Measurements from ENCODE around the gene AGAP1. TPM values are rescaled to one million over a fixed set of nuclear protein-coding genes. Genes with fewer than 3 reads are reported as not detected.

AGAP1 gene
- total RNA-seq, 4 donors from 2014 or later: 13.7 to 18.5 (median 17.1) TPM

DNA sequence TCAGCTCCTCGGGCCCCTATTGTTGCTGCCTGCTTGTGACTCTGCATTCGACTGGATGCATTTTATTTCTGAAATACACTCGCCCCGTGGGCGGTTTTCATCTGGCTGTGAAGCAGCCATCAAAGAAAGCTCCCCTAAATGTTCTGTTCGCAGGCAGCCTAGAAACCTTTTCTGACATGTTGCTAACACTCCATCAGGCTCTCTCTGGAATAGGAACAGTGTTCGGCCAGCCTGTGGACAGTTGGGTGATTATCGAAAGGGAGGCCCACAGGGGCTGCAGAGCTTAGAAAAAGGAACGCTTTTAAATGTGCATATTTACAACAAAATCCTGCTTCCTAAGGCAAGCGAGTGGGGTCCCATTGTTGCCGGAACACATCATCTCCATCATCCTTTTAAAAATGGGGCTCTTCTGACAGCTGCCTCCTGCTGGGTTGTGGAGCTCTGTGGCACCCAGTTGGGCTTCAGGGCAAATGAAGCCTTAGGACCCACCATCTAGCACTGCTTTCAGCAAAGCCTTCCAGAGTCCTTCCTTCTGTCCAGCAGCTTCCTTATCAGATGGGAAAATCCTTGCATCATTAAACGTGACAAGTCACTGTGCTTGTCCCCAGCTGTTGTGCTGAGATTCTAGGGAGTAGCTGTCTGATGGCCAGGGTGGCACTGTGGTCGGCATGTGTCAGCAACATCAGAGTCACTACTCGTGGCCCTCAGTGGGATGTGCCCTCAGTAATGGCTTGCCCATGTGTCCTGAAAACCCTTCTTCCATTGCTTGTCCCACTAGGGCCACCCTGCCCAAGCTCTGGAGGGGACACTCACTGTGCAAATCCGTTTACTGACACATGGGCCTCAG, 571.7 kb downstream of the AGAP1 start:
- DNase-seq (ENCODE audit: low spot score in 2 of 2): no peak
- intact Hi-C loops (cut with DNase I; ENCODE audit: low total_unique reads): no loop called here
- no peak overlapping the region for H3K4me3 ChIP-seq (ENCODE audit: low read depth, poor library complexity, severe bottlenecking)
- no peak for TF ChIP-seq POLR2A (IDR thresholded peaks at IDR 0.05)
- TF ChIP-seq, protein P1, sequence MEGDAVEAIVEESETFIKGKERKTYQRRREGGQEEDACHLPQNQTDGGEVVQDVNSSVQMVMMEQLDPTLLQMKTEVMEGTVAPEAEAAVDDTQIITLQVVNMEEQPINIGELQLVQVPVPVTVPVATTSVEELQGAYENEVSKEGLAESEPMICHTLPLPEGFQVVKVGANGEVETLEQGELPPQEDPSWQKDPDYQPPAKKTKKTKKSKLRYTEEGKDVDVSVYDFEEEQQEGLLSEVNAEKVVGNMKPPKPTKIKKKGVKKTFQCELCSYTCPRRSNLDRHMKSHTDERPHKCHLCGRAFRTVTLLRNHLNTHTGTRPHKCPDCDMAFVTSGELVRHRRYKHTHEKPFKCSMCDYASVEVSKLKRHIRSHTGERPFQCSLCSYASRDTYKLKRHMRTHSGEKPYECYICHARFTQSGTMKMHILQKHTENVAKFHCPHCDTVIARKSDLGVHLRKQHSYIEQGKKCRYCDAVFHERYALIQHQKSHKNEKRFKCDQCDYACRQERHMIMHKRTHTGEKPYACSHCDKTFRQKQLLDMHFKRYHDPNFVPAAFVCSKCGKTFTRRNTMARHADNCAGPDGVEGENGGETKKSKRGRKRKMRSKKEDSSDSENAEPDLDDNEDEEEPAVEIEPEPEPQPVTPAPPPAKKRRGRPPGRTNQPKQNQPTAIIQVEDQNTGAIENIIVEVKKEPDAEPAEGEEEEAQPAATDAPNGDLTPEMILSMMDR (IDR thresholded peaks at IDR 0.05): no peak
- WGBS, 2 donors: 86 to 88% methylated on average over 15 of the region's 15 CpGs

DNA sequence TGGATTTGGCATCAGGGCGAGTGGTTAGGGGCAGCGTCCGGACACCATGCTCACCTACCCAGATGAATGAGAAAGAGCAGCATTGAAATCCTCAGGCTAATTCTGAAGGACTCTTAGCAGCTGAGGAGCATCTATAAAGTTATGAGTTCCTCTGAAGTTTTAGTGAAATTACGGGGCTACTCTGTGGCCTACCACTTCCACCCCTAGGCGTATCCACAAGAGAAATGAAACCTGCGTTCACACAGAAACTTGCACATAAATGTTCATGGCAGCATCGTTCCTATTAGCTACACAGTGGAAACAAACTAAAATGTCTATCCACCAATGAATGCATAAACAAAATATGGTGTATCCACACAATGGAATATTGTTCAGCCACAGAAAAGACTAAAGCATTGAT, 576.4 kb downstream of the AGAP1 start:
- WGBS, 2 donors: 95 to 98% methylated on average over 7 of the region's 7 CpGs
- intact Hi-C loops (cut with DNase I; ENCODE audit: low total_unique reads): no loop called here
- TF ChIP-seq, protein P1 (IDR thresholded peaks at IDR 0.05): no peak
- no peak for TF ChIP-seq POLR2A (IDR thresholded peaks at IDR 0.05)
- H3K4me3 ChIP-seq (ENCODE audit: low read depth, poor library complexity, severe bottlenecking): no peak overlapping the region
- no peak for DNase-seq (ENCODE audit: low spot score in 2 of 2)

- intact Hi-C loops (cut with DNase I; ENCODE audit: low total_unique reads): no loop called here
- DNase-seq (ENCODE audit: low spot score in 2 of 2): no peak
- TF ChIP-seq, protein P1 (IDR thresholded peaks at IDR 0.05): no peak
- no peak for TF ChIP-seq POLR2A (IDR thresholded peaks at IDR 0.05)
- 77 to 84% methylated on average over 4 of the region's 4 CpGs for WGBS, 2 donors
- H3K4me3 ChIP-seq (ENCODE audit: low read depth, poor library complexity, severe bottlenecking): no peak overlapping the region
Observed at GRCh38 chr2:236073246-236073645, 579.4 kb downstream of the AGAP1 start.

DNA sequence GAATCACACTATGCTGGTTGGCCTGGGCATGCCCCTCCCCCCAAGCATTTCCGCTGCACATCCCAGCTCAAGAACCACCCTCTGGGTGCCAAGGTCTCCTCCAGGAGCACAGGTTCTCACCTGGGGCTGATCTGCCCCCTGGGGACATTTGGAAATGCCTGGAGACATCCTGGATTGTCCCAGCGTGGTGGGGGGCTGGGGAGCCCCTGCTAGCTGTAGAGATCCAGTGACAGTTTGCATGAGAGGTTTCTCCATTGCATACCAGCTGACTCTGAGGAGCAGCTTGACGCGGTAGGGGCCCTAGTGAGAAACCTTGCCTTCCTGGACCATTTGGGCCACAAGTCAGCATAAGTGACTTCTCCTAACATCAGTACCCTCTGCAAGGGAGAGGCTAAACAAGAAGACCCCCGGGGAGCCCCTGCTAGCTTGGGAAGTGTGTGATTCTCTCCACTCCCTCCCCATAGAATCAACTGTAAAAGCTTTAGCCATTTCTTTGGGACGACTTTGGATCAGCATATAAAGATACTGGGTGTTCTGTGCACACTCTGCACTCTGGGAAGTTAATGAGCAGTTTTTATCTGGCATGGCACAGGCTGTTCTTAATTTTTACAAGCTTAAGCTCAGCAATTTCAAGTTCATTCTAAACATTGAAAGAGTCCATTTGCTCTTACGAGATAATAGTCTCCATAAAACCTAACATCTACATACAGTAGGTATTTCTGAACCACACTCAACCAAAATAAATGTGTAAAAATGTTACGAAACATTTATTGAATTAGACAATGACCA, 580.2 kb downstream of the AGAP1 start:
- TF ChIP-seq, protein P1 (IDR thresholded peaks at IDR 0.05): no peak
- TF ChIP-seq POLR2A (IDR thresholded peaks at IDR 0.05): no peak
- DNase-seq (ENCODE audit: low spot score in 2 of 2): no peak
- H3K4me3 ChIP-seq (ENCODE audit: low read depth, poor library complexity, severe bottlenecking): no peak overlapping the region
- 88 to 91% methylated on average over 8 of the region's 8 CpGs for WGBS, 2 donors
- intact Hi-C loops (cut with DNase I; ENCODE audit: low total_unique reads): no loop called here

- WGBS, 2 donors: 95 to 97% methylated on average over 11 of the region's 11 CpGs
- no peak overlapping the region for H3K4me3 ChIP-seq (ENCODE audit: low read depth, poor library complexity, severe bottlenecking)
- intact Hi-C loops (cut with DNase I; ENCODE audit: low total_unique reads): no loop called here
- no peak for DNase-seq (ENCODE audit: low spot score in 2 of 2)
- TF ChIP-seq, protein P1 (IDR thresholded peaks at IDR 0.05): no peak
- TF ChIP-seq POLR2A (IDR thresholded peaks at IDR 0.05): no peak
Observed at GRCh38 chr2:236075802-236076201, 582.0 kb downstream of the AGAP1 start.
